Panc1 (cell line): ENCODE data around the gene MYO18A. TPM values are rescaled to one million over a fixed set of nuclear protein-coding genes. Genes with fewer than 3 reads are reported as not detected.
"Not testable (repeated sequence)": the region's sequence is repeated elsewhere in the genome, so short reads cannot be mapped to it uniquely, and the experiment has no call there.

Experiments
- ATAC-seq: fragments of 200-7000 bp; cut with Tn5 transposase; 2 replicates; pipeline ENCODE4 v1.9.1; 2020; ENCODE audit warnings: mild to moderate bottlenecking, moderate library complexity
- BruUV-seq: library from RNA; stranded (reverse); fragments of 400-500 nt; replicated peaks from 2 replicates; lab custom pipeline; 2021; lab: Mats Ljungman, UMichigan
- CTCF ChIA-PET: fragments of 300-600 bp; sonication (Branson Sonifier 250); formaldehyde crosslinking; loops from one replicate; lab custom pipeline; 2022; ENCODE audit warnings: antibody characterized with exemption; lab: Charles Lee
- POLR2A ChIA-PET: fragments of 300-600 bp; sonication (Branson Sonifier 250); formaldehyde crosslinking; loops from one replicate; lab custom pipeline; 2022; ENCODE audit warnings: antibody characterized with exemption; lab: Charles Lee
- DNase-seq: peaks from one replicate; pipeline ENCODE4 v3.0.0-alpha.2; 2010; ENCODE audit warnings: low read depth, low spot score
- H3K27ac ChIP-seq: 2 replicates; pipeline ENCODE4 v1.5.1; 2011; ENCODE audit warnings: mild to moderate bottlenecking, low read length, inconsistent platforms
- H3K27me3 ChIP-seq: fragments of 200-500 bp; sonication (Bioruptor generic); 2 replicates; pipeline ENCODE4 v1.6.0; 2014; ENCODE audit warnings: low read length, inconsistent platforms; ENCODE audit not compliant: control insufficient read depth, insufficient read depth
- H3K36me3 ChIP-seq: fragments of 200-500 bp; sonication (Bioruptor generic); 2 replicates; pipeline ENCODE4 v1.5.1; 2014; ENCODE audit warnings: inconsistent platforms, mild to moderate bottlenecking, low read length, moderate library complexity; ENCODE audit not compliant: control insufficient read depth, insufficient read depth
- H3K4me1 ChIP-seq: 2 replicates; pipeline ENCODE4 v1.5.1; 2011; ENCODE audit warnings: inconsistent platforms, mild to moderate bottlenecking, low read length, moderate library complexity; ENCODE audit not compliant: control insufficient read depth, insufficient read depth
- H3K4me3 ChIP-seq, 2 experiments: 2 replicates each; pipeline ENCODE4 v1.5.1; 2011 to 2012; ENCODE audit warnings: low read depth in 2 of 2, low read length in 2 of 2, mild to moderate bottlenecking in 2 of 2, inconsistent platforms in 1 of 2, moderate library complexity in 1 of 2
- H3K9me3 ChIP-seq: fragments of 200-500 bp; sonication (Bioruptor generic); 2 replicates; pipeline ENCODE4 v1.5.1; 2014; ENCODE audit warnings: low read depth, mild to moderate bottlenecking, inconsistent platforms, low read length, moderate library complexity; ENCODE audit not compliant: control insufficient read depth, insufficient read depth
- POLR2AphosphoS5 ChIP-seq: IDR thresholded peaks from 2 replicates; pipeline ENCODE4 v1.6.1; 2012; ENCODE audit warnings: mild to moderate bottlenecking, low read depth, low read length, moderate library complexity
- REST ChIP-seq, 2 experiments: IDR thresholded peaks; 2 replicates each; pipeline ENCODE4 v1.6.1; 2011 to 2012; ENCODE audit warnings: low read depth in 2 of 2, control low read depth in 1 of 2, low read length in 1 of 2, mild to moderate bottlenecking in 1 of 2, moderate library complexity in 1 of 2; ENCODE audit not compliant: insufficient read depth in 1 of 2
- SIN3A ChIP-seq: IDR thresholded peaks from 2 replicates; pipeline ENCODE4 v1.6.1; 2012; ENCODE audit warnings: low read depth, mild to moderate bottlenecking, low read length, moderate library complexity, borderline replicate concordance; ENCODE audit not compliant: insufficient read depth
- TCF7L2 ChIP-seq: IDR thresholded peaks from 2 replicates; pipeline ENCODE4 v1.6.1; 2011; ENCODE audit warnings: mild to moderate bottlenecking, low read depth, low read length, inconsistent platforms
- in situ Hi-C: cut with HindIII; loops from 2 replicates; pipeline ENCODE4 v1.10.0; 2016; ENCODE audit warnings: low sequenced_read_pairs, low pct_unique_long_range_greater_than_20kb
- intact Hi-C: fragments of 100-400 bp; cut with micrococcal nuclease; formaldehyde crosslinking; loops from one replicate; pipeline ENCODE4 v1.10.0; 2022; ENCODE audit not compliant: unreplicated experiment
- total RNA-seq: library from RNA; stranded (reverse); gene quantifications from one replicate; pipeline ENCODE4 v1.2.1, GENCODE V29; 2021; ENCODE audit not compliant: unreplicated experiment
- TF ChIP-seq, protein P1 (sequence below): fragments of 450-650 bp; IDR thresholded peaks from 2 replicates; pipeline ENCODE4 v1.5.1; 2017; ENCODE audit warnings: mild to moderate bottlenecking

MYO18A gene
- total RNA-seq, 1 experiment from 2014 or later: 108 TPM

GRCh38 chr17:29169806-29170591 lies 10.2 kb downstream of the MYO18A start:
- TSS peak; percentile 12 for BruUV-seq
- TF ChIP-seq REST (IDR thresholded peaks at IDR 0.05; ENCODE audit: insufficient read depth in 1 of 2, low read depth in 2 of 2, low read length in 1 of 2): no peak
- no peak for TF ChIP-seq SIN3A
- no peak for TF ChIP-seq POLR2AphosphoS5
- TF ChIP-seq, protein P1, sequence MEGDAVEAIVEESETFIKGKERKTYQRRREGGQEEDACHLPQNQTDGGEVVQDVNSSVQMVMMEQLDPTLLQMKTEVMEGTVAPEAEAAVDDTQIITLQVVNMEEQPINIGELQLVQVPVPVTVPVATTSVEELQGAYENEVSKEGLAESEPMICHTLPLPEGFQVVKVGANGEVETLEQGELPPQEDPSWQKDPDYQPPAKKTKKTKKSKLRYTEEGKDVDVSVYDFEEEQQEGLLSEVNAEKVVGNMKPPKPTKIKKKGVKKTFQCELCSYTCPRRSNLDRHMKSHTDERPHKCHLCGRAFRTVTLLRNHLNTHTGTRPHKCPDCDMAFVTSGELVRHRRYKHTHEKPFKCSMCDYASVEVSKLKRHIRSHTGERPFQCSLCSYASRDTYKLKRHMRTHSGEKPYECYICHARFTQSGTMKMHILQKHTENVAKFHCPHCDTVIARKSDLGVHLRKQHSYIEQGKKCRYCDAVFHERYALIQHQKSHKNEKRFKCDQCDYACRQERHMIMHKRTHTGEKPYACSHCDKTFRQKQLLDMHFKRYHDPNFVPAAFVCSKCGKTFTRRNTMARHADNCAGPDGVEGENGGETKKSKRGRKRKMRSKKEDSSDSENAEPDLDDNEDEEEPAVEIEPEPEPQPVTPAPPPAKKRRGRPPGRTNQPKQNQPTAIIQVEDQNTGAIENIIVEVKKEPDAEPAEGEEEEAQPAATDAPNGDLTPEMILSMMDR: no peak
- TF ChIP-seq TCF7L2: no peak
- Histone ChIP-seq H3K9me3 (no peaks in the 10 kb centered on the region), H3K4me3 (no peak overlapping the region), H3K4me1 (peaks cover 10% of the 10 kb centered on the region), H3K27me3 (no peaks in the 10 kb centered on the region), H3K36me3 (no peaks in the 10 kb centered on the region), H3K27ac (peak overlapping the region; percentile 37; the same call in 1 of the 2 replicates)
- ATAC-seq (no peak), DNase-seq (no peak)
- intact Hi-C loops (no loop called here), in situ Hi-C loops (no loop called here)
- CTCF ChIA-PET: no interaction called here
- POLR2A ChIA-PET: no interaction called here

- POLR2A ChIA-PET, in situ Hi-C loops, ATAC-seq, BruUV-seq, H3K36me3 ChIP-seq, intact Hi-C loops, H3K4me3 ChIP-seq, DNase-seq, H3K9me3 ChIP-seq, H3K27me3 ChIP-seq: not testable (repeated sequence)
- CTCF ChIA-PET: interaction anchor here (0.7 kb wide), 1 partner anchor 9 kb away, joined by 5 read pairs; no protein-coding TSS in a partner anchor
- Histone ChIP-seq H3K27ac (peak overlapping the region; percentile 3), H3K4me1 (peaks cover 10% of the 10 kb centered on the region)
Observed at GRCh38 chr17:29168759-29169126, 11.5 kb downstream of the MYO18A start.
